Measurements from ENCODE around the gene COIL.

COIL gene

DNA sequence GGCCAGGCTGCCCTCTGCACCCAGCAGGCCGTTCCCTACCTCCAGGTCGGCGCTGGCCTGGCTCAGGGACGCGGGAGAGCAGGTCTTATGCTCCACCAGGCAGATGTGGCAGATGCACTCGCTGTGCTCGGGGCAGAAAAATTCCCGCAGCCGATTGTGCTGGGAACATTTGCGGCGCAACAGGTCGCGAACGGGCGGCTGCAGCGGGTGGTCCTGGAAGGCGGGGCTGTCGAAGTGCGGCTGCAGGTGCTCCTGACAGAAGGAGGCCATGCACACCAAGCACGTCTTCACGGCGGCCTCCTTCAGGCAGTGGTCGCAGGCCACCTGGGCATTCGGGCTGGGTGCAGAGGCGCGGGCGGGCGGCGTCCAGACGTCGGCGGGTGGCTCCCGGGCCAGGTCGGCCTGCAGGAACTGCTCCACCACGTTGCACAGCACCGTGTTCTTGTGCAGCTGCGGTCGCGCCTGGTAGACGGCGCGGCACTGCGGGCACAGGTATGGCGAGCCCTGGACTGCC lies 47.4 kb downstream of the COIL start:
- DNase-seq (no peak), ATAC-seq (peak; percentile 27)
- H3K9me3 Mint-ChIP-seq, result peaks cover 12% of the 10 kb centered on the region
- peaks cover 71% of the 10 kb centered on the region for H3K4me1 Mint-ChIP-seq
- peak overlapping the region; percentile 86 for H3K27ac Mint-ChIP-seq
- peaks cover 29% of the 10 kb centered on the region for H3K36me3 Mint-ChIP-seq (ENCODE audit: low read depth)
- H3K4me3 Mint-ChIP-seq, result peak overlapping the region; percentile 97
- no peaks in the 10 kb centered on the region for H3K27me3 Mint-ChIP-seq

DNA sequence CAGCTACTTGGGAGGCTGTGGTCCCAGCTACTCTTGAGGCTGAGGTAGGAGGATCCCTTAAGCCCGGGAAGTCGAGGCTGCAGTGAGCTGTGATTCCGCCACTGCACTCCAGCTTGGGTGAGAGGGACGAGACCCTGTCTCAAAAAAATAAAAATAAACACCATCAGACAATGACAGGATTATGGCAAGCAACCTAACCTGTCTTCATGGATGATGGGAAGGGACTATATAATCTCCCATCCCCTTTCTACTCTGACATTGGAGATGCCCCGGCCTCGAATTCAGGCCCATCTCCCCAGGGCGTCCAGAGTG lies 47.9 kb downstream of the COIL start:
- Mint-ChIP-seq H3K36me3 (ENCODE audit: low read depth) (peaks cover 34% of the 10 kb centered on the region), H3K27ac (peak overlapping the region; percentile 86), H3K4me1 (peaks cover 75% of the 10 kb centered on the region), H3K9me3 (peaks cover 10% of the 10 kb centered on the region), H3K27me3 (no peaks in the 10 kb centered on the region), H3K4me3 (peak overlapping the region; percentile 97)
- ATAC-seq (no peak), DNase-seq (no peak)

DNA sequence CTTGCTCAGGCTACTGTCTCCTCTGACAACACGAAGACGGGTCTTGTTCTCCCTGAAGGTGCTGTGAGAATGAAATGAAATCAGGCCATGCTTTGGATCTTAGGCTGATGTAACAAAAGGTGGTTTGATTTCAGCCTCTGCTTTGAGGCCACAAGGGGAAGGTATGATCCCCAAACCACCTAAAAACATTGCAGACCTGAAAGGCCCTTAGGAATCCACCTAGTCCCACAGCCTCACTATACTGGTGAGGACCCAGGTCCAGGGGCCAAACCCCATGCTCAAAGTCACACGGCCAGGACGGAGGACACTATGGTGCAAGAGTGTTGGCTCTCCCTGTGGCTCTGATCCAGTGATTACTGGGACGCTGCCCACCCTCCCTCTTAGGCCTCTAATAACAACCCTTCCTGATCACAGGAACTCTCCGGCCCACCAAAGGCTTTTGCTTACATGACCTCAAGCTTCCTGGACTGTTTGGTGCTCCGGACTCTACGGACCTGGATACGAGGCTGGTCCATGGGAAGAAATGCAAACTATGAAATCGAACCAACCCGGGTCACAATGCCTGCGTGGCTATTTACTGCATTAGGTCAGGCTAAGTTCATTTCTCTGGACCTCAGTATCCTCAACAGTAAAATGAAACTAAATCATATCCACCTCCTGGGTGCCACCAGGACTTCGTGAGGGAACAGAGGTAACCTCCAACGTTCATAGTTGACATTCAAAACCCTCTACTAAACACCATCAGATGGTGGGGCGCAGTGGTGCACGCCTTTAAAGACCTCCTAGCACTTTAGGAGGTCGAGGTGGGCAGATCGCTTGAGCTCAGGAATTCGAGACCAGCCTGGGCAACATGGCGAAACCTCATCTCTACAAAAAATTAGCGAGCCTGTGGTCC lies 48.5 kb downstream of the COIL start:
- no peaks in the 10 kb centered on the region for H3K27me3 Mint-ChIP-seq

DNA sequence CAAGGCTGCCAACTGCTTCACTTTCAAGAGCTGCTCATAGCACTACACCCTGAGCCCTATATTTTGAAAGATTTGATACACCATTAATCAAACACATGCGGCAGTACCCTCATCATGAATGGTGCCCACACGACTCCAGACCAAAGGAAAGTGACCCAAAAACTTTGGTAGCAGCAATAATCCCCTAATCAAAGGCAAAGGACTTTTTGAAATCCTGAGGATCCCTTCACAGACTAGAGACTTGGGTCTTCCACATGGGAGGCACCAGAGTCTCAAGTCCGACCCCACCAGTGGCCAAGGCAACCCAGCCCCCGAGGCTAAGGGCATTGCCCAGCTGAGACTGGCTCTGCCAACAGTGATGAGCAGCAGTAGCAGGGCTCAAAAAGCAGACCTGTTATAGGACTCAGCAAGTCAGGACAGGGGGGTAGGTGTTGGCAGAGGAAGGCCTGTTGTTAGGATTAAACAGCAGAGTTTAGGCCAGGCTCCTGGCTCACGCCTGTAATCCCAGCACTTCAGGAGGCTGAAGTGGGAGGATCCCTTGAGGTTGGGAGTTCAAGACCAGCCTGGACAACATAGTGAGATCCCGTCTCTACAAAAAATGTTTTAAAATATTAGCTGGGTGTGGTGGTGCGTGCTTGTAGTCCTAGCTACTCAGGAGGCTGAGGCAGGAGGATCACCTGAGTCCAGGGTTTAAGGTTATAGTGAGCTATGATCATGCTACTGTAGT lies 50.2 kb downstream of the COIL start:
- Mint-ChIP-seq H3K9me3 (no peaks in the 10 kb centered on the region), H3K27ac (peak overlapping the region; percentile 86), H3K4me3 (peak overlapping the region; percentile 97), H3K36me3 (ENCODE audit: low read depth) (peaks cover 44% of the 10 kb centered on the region), H3K27me3 (no peaks in the 10 kb centered on the region), H3K4me1 (peaks cover 60% of the 10 kb centered on the region)
- DNase-seq, result no peak
- ATAC-seq, result no peak

More for the DNA sequence above, 48.5 kb downstream of the COIL start:
- no peak for ATAC-seq
- peak overlapping the region; percentile 97 for H3K4me3 Mint-ChIP-seq
- H3K9me3 Mint-ChIP-seq, result peaks cover 4% of the 10 kb centered on the region
- H3K4me1 Mint-ChIP-seq, result peaks cover 73% of the 10 kb centered on the region
- peak overlapping the region; percentile 86 for H3K27ac Mint-ChIP-seq
- peaks cover 34% of the 10 kb centered on the region for H3K36me3 Mint-ChIP-seq (ENCODE audit: low read depth)
- no peak for DNase-seq

DNA sequence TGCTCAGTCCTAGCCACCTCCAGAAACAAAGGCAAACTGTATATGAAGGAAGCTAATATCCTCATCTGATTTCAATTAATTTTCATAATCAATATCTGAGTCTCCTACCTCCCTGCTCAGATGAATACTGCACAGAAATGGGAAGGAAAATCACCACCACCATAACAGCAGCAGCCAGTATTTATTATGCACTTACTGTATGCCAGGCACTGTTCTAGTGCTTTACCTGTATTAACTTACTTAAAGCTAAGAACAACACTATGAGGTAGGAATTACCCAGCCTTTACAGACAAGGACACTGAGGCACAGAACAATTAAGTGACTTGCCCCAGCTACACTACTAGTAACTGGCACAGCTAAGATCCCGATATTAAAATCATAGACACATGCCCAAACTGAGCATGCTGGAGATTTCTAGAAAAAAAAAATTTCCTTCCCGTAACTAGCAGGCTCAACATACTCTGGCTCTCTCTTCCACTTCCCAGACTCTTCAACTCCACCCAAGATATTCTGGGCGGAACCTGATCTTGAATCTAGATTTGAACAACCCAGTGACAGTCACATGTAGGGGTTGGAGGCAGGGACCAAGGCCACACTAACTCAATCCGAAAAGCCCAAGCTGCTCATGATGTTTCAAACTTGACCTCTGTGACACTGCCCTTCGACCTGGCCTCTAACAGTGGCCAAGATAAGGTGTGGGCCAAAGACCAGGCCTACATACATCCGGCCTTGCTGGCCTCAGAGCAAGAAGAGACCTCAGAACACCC lies 50.9 kb downstream of the COIL start:
- Mint-ChIP-seq H3K4me1 (peaks cover 53% of the 10 kb centered on the region), H3K27ac (peak overlapping the region; percentile 86), H3K36me3 (ENCODE audit: low read depth) (peaks cover 46% of the 10 kb centered on the region), H3K4me3 (peak overlapping the region; percentile 97), H3K27me3 (no peaks in the 10 kb centered on the region), H3K9me3 (no peaks in the 10 kb centered on the region)
- ATAC-seq (no peak), DNase-seq (no peak)

DNA sequence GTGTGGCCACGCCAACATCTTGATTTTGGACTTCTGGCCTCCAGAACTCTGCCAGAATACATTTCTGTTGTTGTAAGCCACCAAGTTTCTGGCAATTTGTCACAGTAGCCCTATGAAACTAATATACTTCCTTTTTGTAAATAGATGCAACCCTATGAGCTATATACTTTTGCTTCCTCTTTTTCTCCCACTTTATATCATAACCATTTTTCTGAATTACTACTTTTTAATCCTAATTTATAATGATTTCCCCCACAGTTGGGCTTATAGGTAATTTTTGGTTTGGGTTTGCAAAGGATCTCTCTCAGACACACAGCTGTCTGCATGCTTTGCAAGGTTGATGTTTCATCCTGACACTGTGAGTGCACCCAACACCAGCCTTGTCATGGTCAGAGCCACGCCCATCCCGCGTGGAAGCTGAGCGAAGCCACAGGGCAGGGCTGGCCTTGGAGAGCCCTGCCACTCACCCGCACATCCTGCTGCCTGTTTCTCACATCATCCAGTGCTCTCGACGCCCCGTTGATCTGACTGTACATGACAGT lies 52.8 kb downstream of the COIL start:
- H3K9me3 Mint-ChIP-seq, result no peaks in the 10 kb centered on the region
- H3K4me1 Mint-ChIP-seq, result peaks cover 48% of the 10 kb centered on the region
- no peak overlapping the region for H3K4me3 Mint-ChIP-seq
- ATAC-seq (peak; percentile 50), DNase-seq (peak; percentile 32)
- H3K27me3 Mint-ChIP-seq, result no peaks in the 10 kb centered on the region
- H3K36me3 Mint-ChIP-seq (ENCODE audit: low read depth), result peaks cover 61% of the 10 kb centered on the region
- peak overlapping the region; percentile 75 for H3K27ac Mint-ChIP-seq

DNA sequence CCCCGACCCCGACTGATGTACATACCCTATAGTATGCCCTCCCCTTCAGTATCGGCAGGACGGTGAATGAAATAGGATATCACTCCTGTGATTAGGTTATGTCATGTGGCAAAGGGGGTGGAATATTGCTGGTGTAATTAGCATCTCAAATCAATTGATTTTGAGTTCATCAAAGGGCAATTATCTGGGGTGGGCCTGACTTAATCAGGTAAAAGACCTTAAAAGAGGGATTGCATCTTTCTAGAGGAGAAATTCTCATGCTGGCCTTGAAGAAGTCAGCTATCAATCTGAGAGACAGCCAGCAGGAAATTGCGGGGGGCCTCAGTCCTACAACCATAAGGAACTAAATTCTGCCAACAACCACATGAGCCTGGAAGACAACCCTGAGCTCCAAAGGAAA lies 57.3 kb downstream of the COIL start:
- Mint-ChIP-seq H3K27me3 (no peaks in the 10 kb centered on the region), H3K27ac (no peak overlapping the region), H3K4me3 (no peak overlapping the region), H3K4me1 (peaks cover 14% of the 10 kb centered on the region), H3K36me3 (ENCODE audit: low read depth) (peaks cover 71% of the 10 kb centered on the region), H3K9me3 (no peaks in the 10 kb centered on the region)
- ATAC-seq (no peak), DNase-seq (no peak)

DNA sequence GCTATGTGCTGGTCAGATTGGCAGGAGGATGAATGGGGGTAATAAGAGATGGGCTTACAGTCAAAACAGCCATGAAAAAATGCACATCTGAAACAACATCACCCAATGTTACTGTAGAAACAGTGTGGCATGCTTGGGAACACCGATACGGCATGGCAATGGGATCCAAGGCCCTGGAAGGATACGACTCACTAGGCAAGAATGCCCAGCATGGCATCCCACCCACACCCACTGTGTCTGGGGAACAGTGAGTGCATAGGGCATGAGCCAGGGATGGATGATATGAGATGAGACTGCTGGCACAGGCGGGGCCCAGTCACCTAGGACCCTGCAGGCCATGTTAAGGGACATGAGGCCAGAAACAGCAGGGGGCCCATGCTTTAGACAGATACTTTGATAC lies 58.5 kb downstream of the COIL start:
- Mint-ChIP-seq H3K4me1 (peaks cover 6% of the 10 kb centered on the region), H3K27ac (no peak overlapping the region), H3K4me3 (no peak overlapping the region), H3K9me3 (no peaks in the 10 kb centered on the region), H3K36me3 (ENCODE audit: low read depth) (peaks cover 70% of the 10 kb centered on the region), H3K27me3 (no peaks in the 10 kb centered on the region)
- DNase-seq (no peak), ATAC-seq (no peak)

DNA sequence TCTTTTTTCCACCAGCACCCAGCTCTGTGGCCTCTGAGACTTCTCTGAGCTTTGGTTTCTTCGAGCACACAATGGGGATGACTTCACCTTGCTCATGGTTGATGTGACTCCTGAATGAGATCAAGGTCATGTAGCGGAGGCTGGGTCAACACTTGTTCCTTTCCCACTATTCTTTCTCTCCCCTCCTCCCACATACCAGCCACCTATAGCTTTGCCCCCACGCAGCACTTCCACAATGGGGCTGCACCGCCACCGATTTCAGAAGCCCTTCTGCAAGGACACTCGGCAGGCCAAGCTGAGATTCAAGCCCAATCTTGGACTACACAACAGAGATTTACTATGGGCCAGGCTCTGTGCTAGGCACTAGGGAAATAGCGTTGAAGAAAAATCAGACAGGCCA lies 61.4 kb downstream of the COIL start:
- ATAC-seq (no peak), DNase-seq (no peak)
- Mint-ChIP-seq H3K27me3 (no peaks in the 10 kb centered on the region), H3K9me3 (no peaks in the 10 kb centered on the region), H3K4me1 (peaks cover 2% of the 10 kb centered on the region), H3K36me3 (ENCODE audit: low read depth) (peaks cover 64% of the 10 kb centered on the region), H3K27ac (no peak overlapping the region), H3K4me3 (no peak overlapping the region)

DNA sequence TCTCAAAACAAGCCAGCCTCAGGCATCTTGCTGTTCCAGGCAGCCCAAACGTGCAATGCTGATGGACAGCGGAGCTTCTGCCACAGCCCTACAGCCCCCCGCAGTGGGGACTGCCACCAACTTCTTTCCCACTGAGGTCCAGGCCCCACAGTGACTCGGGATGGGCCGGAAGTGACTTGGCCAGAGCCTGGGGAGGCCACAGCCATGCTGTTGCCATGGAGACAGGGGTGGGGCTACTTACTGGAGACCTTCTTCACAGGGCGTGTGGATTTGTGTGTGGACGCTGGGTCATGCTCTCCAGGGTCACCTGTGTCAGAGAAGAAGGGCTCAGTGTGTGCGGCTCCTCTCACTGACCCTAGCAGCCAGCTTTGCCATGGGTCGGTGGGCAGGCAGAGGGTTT lies 62.0 kb downstream of the COIL start:
- no peaks in the 10 kb centered on the region for H3K27me3 Mint-ChIP-seq
- DNase-seq (no peak), ATAC-seq (no peak)
- no peak overlapping the region for H3K4me3 Mint-ChIP-seq
- no peak overlapping the region for H3K27ac Mint-ChIP-seq
- peaks cover 2% of the 10 kb centered on the region for H3K4me1 Mint-ChIP-seq
- H3K36me3 Mint-ChIP-seq (ENCODE audit: low read depth), result peaks cover 60% of the 10 kb centered on the region
- no peaks in the 10 kb centered on the region for H3K9me3 Mint-ChIP-seq

DNA sequence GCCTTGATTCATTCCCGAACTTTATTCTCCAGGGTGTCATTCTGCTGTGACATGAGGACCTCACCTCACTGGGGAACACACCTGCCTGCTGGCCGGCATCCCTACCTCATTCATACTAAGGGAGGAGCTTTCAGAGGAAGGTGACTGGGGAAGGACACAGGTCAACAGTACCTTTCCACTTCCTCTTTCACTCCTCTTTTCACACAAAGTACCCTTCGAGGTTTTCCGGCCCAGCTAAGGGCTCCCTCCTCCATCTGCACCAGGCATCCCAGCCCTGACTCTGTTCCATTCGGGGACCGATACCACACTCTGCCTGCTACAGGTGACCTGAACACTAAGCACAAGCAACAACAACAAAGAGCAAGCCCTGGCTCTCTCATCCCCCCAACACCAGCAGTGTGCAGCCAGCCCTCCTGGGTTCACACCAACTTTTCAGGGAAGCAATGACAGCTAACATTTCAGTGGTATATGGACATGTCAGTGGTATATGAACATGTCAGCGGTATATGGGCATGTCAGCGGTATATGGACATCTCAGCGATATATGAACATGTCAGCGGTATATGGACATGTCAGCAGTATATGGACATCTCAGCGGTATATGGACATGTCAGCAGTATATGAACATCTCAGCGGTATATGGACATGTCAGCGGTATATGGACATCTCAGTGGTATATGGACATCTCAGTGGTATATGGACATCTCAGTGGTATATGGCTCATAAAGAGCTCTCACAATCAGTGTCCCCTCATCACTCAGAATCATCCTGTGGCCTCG lies 63.0 kb downstream of the COIL start:
- Mint-ChIP-seq H3K9me3 (no peaks in the 10 kb centered on the region), H3K4me3 (no peak overlapping the region), H3K4me1 (peaks cover 2% of the 10 kb centered on the region), H3K27ac (no peak overlapping the region), H3K36me3 (ENCODE audit: low read depth) (peaks cover 61% of the 10 kb centered on the region), H3K27me3 (no peaks in the 10 kb centered on the region)
- DNase-seq (no peak), ATAC-seq (no peak)

DNA sequence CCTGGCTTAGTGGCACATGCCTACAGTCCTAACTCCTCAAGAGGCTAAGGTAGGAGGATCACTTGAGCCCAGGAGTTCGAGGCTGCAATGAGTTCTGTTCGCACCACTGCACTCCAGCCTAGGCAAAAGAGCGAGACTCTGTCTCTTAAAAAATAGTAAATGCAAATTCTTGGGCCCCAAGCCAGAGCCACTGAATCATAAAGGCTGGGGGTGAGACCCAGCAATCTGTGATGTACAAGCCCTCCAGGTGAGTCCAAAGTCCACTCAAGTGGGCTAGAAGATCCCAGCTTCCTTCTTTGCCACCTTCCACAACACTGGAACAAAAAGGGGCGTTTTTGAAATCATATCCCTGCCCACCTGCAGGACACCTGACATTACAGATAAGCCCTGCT lies 63.9 kb downstream of the COIL start:
- peaks cover 60% of the 10 kb centered on the region for H3K36me3 Mint-ChIP-seq (ENCODE audit: low read depth)
- peaks cover 2% of the 10 kb centered on the region for H3K4me1 Mint-ChIP-seq
- H3K9me3 Mint-ChIP-seq, result no peaks in the 10 kb centered on the region
- no peaks in the 10 kb centered on the region for H3K27me3 Mint-ChIP-seq
- no peak overlapping the region for H3K4me3 Mint-ChIP-seq
- DNase-seq, result no peak
- no peak overlapping the region for H3K27ac Mint-ChIP-seq
- ATAC-seq, result no peak

DNA sequence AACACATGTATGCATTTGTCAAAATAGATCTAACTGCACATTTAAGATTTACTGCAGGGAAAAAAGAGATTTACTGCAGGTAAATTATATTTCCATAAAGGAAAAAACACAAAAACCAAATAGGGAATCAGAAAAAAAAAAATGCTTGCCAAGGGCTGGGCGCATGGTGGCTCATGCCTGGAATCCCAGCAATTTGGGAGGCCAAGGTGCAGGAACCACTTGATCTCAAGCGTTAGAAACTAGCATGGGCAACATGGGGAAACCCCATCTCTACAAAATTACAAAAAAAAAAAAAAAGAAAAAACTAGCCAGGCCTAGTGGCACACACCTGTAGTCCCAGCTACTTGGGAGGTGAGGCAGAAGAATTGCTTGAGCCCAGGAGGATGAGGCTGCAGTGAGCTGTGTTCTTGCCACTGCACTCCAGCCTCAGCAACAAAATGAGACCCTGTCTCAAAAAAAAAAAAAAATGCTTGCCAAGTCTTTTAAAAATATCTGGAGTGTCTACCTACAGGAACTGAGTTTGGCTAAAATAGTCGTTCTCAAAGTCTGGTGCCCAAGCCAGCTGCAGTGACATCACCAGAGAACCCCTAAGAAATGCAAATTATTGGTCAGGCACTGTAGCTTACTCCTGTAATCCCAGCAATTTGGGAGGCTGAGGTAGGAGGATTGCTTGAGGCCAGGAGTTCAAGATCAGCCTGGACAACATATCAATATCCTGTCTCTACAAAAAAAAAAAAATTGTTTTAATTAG lies 64.5 kb downstream of the COIL start:
- ATAC-seq, result no peak

More for the DNA sequence above, 64.5 kb downstream of the COIL start:
- Mint-ChIP-seq H3K9me3 (no peaks in the 10 kb centered on the region), H3K4me1 (peaks cover 2% of the 10 kb centered on the region), H3K4me3 (no peak overlapping the region), H3K36me3 (ENCODE audit: low read depth) (peaks cover 58% of the 10 kb centered on the region), H3K27ac (no peak overlapping the region), H3K27me3 (no peaks in the 10 kb centered on the region)
- DNase-seq, result no peak

Measured in activated naive CD8-positive, alpha-beta T cell treated with anti-CD3 and anti-CD28 coated beads, Interleukin-2, amount 50 U/mL, for 24 hours (primary cell).